Transverse colon (tissue), 4 donors: ENCODE results near the gene JMJD4.

Source experiments
- CTCF ChIP-seq, 5 experiments: fragments of 200-600 bp in 3 of 5; fragments of 450-650 bp in 2 of 5; sonication (generic) in 3 of 5; IDR thresholded peaks; 1 replicate in 2 of 5; 2 replicates in 3 of 5; pipeline ENCODE4 v1.5.1; 2016 to 2017; ENCODE audit warnings: antibody characterized with exemption in 5 of 5, inconsistent platforms in 3 of 5, mild to moderate bottlenecking in 2 of 5, moderate library complexity in 1 of 5
- EP300 ChIP-seq: sonication (generic); formaldehyde crosslinking; IDR thresholded peaks from one replicate; pipeline ENCODE4 v1.6.1; 2017; ENCODE audit warnings: antibody characterized with exemption, low read depth
- POLR2A ChIP-seq: fragments of 450-650 bp; IDR thresholded peaks from one replicate; pipeline ENCODE4 v1.6.1; 2016; ENCODE audit warnings: antibody characterized with exemption, mild to moderate bottlenecking, moderate library complexity
- POLR2AphosphoS5 ChIP-seq, 3 donors: sonication (generic); formaldehyde crosslinking; IDR thresholded peaks; one replicate each; pipeline ENCODE4 v1.6.1; 2016; ENCODE audit warnings: antibody characterized with exemption in 3 of 3

GRCh38 chr1:227781314-227781930, 46.3 kb upstream of the JMJD4 start:
- TF ChIP-seq EP300 (no peak), CTCF (IDR thresholded peaks at IDR 0.05) (no peak), POLR2AphosphoS5 (IDR thresholded peaks at IDR 0.05) (no peak), POLR2A (no peak)
